Measurements from ENCODE around the gene RGS8. TPM values are rescaled to one million over a fixed set of nuclear protein-coding genes. Genes with fewer than 3 reads are reported as not detected.

The RGS8 gene
- total and polyA plus RNA-seq, 2 experiments from 2014 or later = not detected

GRCh38 chr1:182669266-182669665, 15.1 kb downstream of the RGS8 start:
- Histone ChIP-seq H3K27ac (no peak overlapping the region), H3K4me3 (no peak overlapping the region), H3K4me2 (ENCODE audit: unreplicated experiment) (no peak overlapping the region), H3F3A (ENCODE audit: insufficient read depth) (no peaks in the 10 kb centered on the region), H2AFZ (no peak overlapping the region), H3K9me3 (ENCODE audit: low read depth) (no peaks in the 10 kb centered on the region), H3K9ac (no peak overlapping the region), H3K4me1 (ENCODE audit: insufficient read depth) (no peaks in the 10 kb centered on the region), H3K36me3 (ENCODE audit: low read depth) (no peaks in the 10 kb centered on the region), H4K20me1 (ENCODE audit: insufficient read depth) (no peaks in the 10 kb centered on the region), H3K9me2 (ENCODE audit: insufficient read depth) (no peaks in the 10 kb centered on the region), H3K27me3 (replicated peaks; ENCODE audit: insufficient read depth) (peaks cover 40% of the 10 kb centered on the region), H3K79me2 (ENCODE audit: insufficient read depth) (no peaks in the 10 kb centered on the region)
- DNase-seq = no peak
- WGBS, 2 experiments (ENCODE audit: low coverage in 1 of 2, low lambda C conversion rate in 2 of 2, missing lambda C conversion rate in 2 of 2) = 79% methylated on average over 4 of the region's 4 CpGs
- in situ Hi-C loops (cut with MboI) = no loop called here
- TF ChIP-seq EZH2phosphoT487 (IDR thresholded peaks at IDR 0.05; ENCODE audit: insufficient read depth, low read depth) (no peak), EZH2 (IDR thresholded peaks at IDR 0.05; ENCODE audit: insufficient read depth, poor library complexity, severe bottlenecking) (no peak)

- WGBS, 2 experiments (ENCODE audit: low coverage in 1 of 2, low lambda C conversion rate in 2 of 2, missing lambda C conversion rate in 2 of 2) = 79 to 82% methylated on average over 11 of the region's 11 CpGs
- H3K9ac ChIP-seq = no peak overlapping the region
- H3K4me1 ChIP-seq (ENCODE audit: insufficient read depth) = no peaks in the 10 kb centered on the region
- DNase-seq = no peak
- no peak overlapping the region for H3K27ac ChIP-seq
- no peak for TF ChIP-seq EZH2 (IDR thresholded peaks at IDR 0.05; ENCODE audit: insufficient read depth, poor library complexity, severe bottlenecking)
- TF ChIP-seq EZH2phosphoT487 (IDR thresholded peaks at IDR 0.05; ENCODE audit: insufficient read depth, low read depth) = no peak
- H3K36me3 ChIP-seq (ENCODE audit: low read depth) = no peaks in the 10 kb centered on the region
- H4K20me1 ChIP-seq (ENCODE audit: insufficient read depth) = no peaks in the 10 kb centered on the region
- no peaks in the 10 kb centered on the region for H3K79me2 ChIP-seq (ENCODE audit: insufficient read depth)
- H3K9me2 ChIP-seq (ENCODE audit: insufficient read depth) = no peaks in the 10 kb centered on the region
- no peak overlapping the region for H3K4me3 ChIP-seq
- H2AFZ ChIP-seq = no peak overlapping the region
- no peaks in the 10 kb centered on the region for H3K9me3 ChIP-seq (ENCODE audit: low read depth)
- peaks cover 33% of the 10 kb centered on the region for H3K27me3 ChIP-seq (replicated peaks; ENCODE audit: insufficient read depth)
- H3F3A ChIP-seq (ENCODE audit: insufficient read depth) = no peaks in the 10 kb centered on the region
- H3K4me2 ChIP-seq (ENCODE audit: unreplicated experiment) = no peak overlapping the region
- in situ Hi-C loops (cut with MboI) = no loop called here
Observed at GRCh38 chr1:182668521-182669054, 15.8 kb downstream of the RGS8 start.

GRCh38 chr1:182667848-182668505, 16.4 kb downstream of the RGS8 start:
- H2AFZ ChIP-seq = no peak overlapping the region
- H3K79me2 ChIP-seq (ENCODE audit: insufficient read depth) = no peaks in the 10 kb centered on the region
- no peaks in the 10 kb centered on the region for H3F3A ChIP-seq (ENCODE audit: insufficient read depth)
- in situ Hi-C loops (cut with MboI) = no loop called here
- 49 to 56% methylated on average over 7 of the region's 7 CpGs for WGBS, 2 experiments (ENCODE audit: low coverage in 1 of 2, low lambda C conversion rate in 2 of 2, missing lambda C conversion rate in 2 of 2)
- peaks cover 27% of the 10 kb centered on the region for H3K27me3 ChIP-seq (replicated peaks; ENCODE audit: insufficient read depth)
- no peak for DNase-seq
- H3K27ac ChIP-seq = no peak overlapping the region
- H3K4me1 ChIP-seq (ENCODE audit: insufficient read depth) = no peaks in the 10 kb centered on the region
- no peaks in the 10 kb centered on the region for H3K9me2 ChIP-seq (ENCODE audit: insufficient read depth)
- no peaks in the 10 kb centered on the region for H3K9me3 ChIP-seq (ENCODE audit: low read depth)
- no peaks in the 10 kb centered on the region for H4K20me1 ChIP-seq (ENCODE audit: insufficient read depth)
- no peaks in the 10 kb centered on the region for H3K36me3 ChIP-seq (ENCODE audit: low read depth)
- H3K9ac ChIP-seq = no peak overlapping the region
- H3K4me3 ChIP-seq = no peak overlapping the region
- no peak for TF ChIP-seq EZH2 (IDR thresholded peaks at IDR 0.05; ENCODE audit: insufficient read depth, poor library complexity, severe bottlenecking)
- TF ChIP-seq EZH2phosphoT487 (IDR thresholded peaks at IDR 0.05; ENCODE audit: insufficient read depth, low read depth) = no peak
- H3K4me2 ChIP-seq (ENCODE audit: unreplicated experiment) = no peak overlapping the region

GRCh38 chr1:182666706-182667105, 17.7 kb downstream of the RGS8 start:
- no peak overlapping the region for H3K4me3 ChIP-seq
- peaks cover 23% of the 10 kb centered on the region for H3K27me3 ChIP-seq (replicated peaks; ENCODE audit: insufficient read depth)
- in situ Hi-C loops (cut with MboI) = no loop called here
- no peaks in the 10 kb centered on the region for H3K36me3 ChIP-seq (ENCODE audit: low read depth)
- no peak overlapping the region for H3K27ac ChIP-seq
- 52 to 54% methylated on average over 9 of the region's 9 CpGs for WGBS, 2 experiments (ENCODE audit: low coverage in 1 of 2, low lambda C conversion rate in 2 of 2, missing lambda C conversion rate in 2 of 2)
- H3K9me3 ChIP-seq (ENCODE audit: low read depth) = no peaks in the 10 kb centered on the region
- no peaks in the 10 kb centered on the region for H4K20me1 ChIP-seq (ENCODE audit: insufficient read depth)
- H3F3A ChIP-seq (ENCODE audit: insufficient read depth) = no peaks in the 10 kb centered on the region
- H3K9ac ChIP-seq = no peak overlapping the region
- no peaks in the 10 kb centered on the region for H3K9me2 ChIP-seq (ENCODE audit: insufficient read depth)
- H3K79me2 ChIP-seq (ENCODE audit: insufficient read depth) = no peaks in the 10 kb centered on the region
- DNase-seq = no peak
- no peak for TF ChIP-seq EZH2 (IDR thresholded peaks at IDR 0.05; ENCODE audit: insufficient read depth, poor library complexity, severe bottlenecking)
- TF ChIP-seq EZH2phosphoT487 (IDR thresholded peaks at IDR 0.05; ENCODE audit: insufficient read depth, low read depth) = no peak
- H2AFZ ChIP-seq = no peak overlapping the region
- no peaks in the 10 kb centered on the region for H3K4me1 ChIP-seq (ENCODE audit: insufficient read depth)
- no peak overlapping the region for H3K4me2 ChIP-seq (ENCODE audit: unreplicated experiment)
